ENCODE measurements around the gene SYT9.

SYT9 gene

DNA sequence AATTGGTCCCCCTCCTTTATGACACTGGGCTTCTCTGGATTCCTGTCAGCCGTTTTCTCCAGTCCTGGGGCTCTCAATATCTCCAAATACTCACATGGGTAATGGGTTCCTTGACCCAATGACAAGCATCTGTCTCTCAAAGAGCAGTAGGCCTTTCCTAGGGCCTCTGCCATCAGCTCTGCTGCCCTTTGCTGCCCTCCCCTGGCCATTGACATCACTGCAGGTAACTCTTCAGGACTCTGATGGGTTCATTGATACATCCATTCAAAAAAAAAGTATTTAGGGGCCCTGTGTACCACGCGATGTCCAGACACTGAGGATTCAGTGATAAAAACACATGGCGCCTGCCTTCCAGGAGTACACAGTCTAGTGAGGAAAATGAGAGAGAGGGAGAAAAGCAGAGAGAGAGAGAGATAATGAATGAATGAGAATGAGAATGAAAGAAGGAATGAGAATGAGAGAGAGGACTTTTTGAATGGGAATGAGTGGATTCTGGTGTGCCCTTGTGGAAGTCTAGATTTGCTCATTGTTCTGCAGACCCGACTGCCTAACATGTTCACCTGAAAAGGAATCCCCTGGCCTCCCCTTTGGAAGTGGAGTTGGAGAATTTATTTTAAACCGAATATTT lies 191.0 kb downstream of the SYT9 start:
- TF ChIP-seq ZNF274 (IDR thresholded peaks at IDR 0.05; ENCODE audit: low read depth, low read length): no peak
- no peak overlapping the region for H3K4me3 ChIP-seq (ENCODE audit: low read length)

DNA sequence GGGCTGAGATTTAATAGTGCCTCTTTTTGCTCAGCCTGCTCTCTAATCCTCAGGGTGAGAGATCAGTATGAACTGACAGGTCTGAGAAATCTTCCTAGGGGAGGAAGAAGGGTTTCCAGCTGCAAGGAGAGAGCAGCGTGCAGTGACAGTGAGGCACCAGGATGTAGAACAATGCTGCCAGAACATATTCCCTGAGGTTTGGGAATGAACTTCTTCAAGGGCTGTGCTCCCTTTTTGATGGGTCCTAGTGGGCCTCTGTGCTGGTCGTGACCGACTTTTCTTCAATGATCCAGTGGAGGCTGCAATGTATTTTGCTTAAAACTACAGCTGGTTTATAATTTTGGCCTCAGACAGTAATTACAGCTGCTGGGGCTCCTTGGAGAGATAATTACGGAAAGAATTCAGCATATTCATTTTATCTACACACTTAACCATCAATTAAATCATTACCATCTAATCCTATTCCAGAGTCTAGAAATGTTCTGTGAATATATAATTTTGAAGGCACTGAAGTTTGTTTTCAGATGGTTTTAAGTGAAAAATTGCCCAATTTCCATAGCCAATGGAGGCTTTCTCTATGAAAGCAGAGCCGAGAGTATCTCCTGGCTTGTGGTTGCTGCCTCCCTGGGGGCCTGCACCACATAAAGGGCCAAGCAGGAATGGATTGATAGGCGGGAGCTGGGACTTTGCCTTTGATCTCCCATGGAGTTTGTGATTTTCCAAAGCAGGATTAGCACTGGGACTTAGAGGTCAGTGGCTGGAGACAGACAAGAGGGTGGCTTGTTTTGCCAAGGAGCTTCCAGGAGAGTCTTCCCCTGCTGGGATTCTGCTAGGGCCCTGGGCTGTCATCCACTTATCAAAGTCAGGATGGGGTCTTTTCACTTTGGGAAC lies 192.6 kb downstream of the SYT9 start:
- no peak overlapping the region for H3K4me3 ChIP-seq (ENCODE audit: low read length)
- no peak for TF ChIP-seq ZNF274 (IDR thresholded peaks at IDR 0.05; ENCODE audit: low read depth, low read length)

DNA sequence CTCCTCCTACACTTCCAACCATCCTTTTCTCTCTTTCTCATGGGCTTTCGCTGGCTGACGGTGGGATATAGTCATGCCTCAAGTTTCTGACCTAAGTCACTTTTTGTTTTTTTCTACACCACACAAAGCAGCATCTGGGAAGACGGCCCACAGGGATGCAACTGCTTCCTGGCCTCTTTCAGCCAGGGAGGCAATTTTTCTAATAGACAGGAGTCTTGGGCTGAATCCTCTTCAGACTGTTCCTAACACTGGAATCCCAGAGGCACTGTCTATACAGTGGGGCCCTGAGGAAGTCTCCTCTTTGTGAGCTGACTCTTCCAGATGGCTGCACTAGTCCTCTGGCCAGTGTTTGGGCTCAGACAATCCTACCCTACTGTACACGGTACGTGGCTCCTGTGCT lies 193.9 kb downstream of the SYT9 start:
- H3K4me3 ChIP-seq (ENCODE audit: low read length): no peak overlapping the region
- TF ChIP-seq ZNF274 (IDR thresholded peaks at IDR 0.05; ENCODE audit: low read depth, low read length): no peak

DNA sequence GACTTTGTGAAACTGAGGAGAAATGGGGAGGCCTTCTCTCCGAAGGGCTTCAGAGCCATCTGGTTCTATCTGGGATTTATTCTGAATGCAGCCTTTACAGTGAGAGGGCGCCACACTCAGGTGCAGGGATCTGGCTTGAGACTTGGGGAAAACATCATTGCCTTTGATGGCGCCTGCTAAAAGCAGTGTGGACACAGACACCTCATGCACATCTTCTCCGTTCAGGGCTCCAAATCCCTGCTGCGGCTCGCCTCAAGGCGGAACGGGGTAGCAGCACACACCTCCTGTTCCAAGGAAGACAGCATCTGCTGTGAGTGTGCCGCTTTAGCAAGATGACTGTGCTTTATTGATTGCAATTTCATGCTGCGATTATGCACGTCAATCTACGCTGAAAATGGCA lies 196.5 kb downstream of the SYT9 start:
- H3K4me3 ChIP-seq (ENCODE audit: low read length): no peak overlapping the region
- no peak for TF ChIP-seq ZNF274 (IDR thresholded peaks at IDR 0.05; ENCODE audit: low read depth, low read length)

DNA sequence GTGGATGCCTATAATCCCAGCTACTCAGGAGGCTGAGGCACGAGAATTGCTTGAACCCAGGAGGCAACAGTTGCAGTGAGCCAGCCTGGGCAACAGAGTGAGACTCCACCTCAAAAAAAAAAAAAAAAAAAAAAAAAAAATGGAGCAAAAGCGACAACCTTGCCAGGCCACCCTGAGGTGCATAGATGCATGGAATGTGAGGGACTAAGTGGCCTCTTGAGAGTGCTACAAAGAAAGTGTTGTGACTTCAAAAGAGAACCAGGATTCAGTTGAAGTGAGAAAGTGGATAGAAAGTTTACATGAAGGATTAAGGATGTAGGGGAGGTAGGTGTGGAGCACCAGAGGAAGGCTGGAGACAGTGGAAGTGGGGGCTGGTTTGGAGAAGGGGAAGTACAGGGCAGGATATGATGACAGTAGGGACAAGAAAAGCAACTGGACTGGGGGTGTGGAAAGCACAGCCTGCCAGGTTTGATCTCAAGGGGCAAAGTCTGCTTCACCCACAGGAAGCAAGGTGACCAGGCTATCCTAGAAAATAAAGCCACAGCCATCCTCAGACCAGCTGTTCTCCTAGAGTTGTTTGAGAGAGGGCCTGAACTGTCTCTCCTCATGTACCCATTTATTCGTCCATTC lies 197.6 kb downstream of the SYT9 start:
- H3K4me3 ChIP-seq (ENCODE audit: low read length): no peak overlapping the region
- no peak for TF ChIP-seq ZNF274 (IDR thresholded peaks at IDR 0.05; ENCODE audit: low read depth, low read length)

DNA sequence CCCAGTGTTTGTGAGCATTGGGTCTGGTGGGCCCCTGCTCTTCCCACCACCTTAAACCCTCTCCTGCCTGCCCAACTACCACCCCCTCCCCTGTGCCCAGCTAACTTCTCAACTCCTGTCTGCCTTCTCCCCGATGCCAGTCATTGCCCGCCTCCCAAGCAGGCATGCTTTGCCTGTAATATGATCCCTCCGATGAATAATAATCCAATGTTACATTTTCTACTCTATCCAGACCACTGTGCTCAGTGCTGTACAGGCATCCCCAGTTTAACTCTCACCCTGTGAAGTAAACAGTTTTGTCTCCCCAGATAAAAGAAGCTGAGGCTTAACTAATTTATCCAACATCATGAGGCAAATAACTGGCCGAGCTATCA lies 198.1 kb downstream of the SYT9 start:
- TF ChIP-seq ZNF274 (IDR thresholded peaks at IDR 0.05; ENCODE audit: low read depth, low read length): no peak
- H3K4me3 ChIP-seq (ENCODE audit: low read length): no peak overlapping the region

DNA sequence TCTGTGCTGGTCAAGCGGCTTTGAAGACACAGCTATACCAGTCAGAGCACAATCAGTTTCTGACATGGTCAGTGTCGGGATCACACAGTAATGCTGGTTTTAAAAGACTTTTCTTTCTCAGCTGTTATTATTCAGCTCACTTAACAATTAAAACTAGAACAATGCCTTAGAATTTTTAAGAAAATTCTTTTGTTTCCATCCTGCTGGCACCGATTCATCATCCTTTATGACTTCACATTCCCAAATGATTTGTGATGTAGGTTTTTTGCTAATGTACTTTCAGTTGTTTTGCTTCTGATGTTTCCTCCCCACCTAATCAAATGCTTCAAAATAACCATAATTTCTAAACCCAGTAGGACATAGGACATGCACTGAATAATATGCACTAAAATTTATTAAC lies 199.1 kb downstream of the SYT9 start:
- H3K4me3 ChIP-seq (ENCODE audit: low read length): no peak overlapping the region
- no peak for TF ChIP-seq ZNF274 (IDR thresholded peaks at IDR 0.05; ENCODE audit: low read depth, low read length)

DNA sequence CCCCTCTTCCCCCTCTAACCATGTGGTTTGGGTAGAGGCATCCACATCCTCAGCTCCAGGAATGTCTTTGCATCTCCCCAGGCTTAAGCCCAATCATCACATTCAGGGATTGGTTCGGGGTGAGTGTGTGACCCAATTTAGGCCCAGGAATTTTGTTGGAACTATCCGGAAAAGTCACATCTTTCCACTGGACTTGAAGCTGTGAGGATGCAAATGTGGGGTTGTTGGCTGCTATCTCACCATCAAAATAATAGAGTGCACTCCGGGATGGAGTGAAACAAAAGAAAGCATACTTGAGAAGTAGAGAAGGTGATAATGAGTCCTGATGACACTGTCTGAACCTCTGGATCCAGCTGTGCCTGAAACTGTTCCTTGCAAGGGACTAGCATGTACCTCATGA lies 199.8 kb downstream of the SYT9 start:
- TF ChIP-seq ZNF274 (IDR thresholded peaks at IDR 0.05; ENCODE audit: low read depth, low read length): no peak
- no peak overlapping the region for H3K4me3 ChIP-seq (ENCODE audit: low read length)

DNA sequence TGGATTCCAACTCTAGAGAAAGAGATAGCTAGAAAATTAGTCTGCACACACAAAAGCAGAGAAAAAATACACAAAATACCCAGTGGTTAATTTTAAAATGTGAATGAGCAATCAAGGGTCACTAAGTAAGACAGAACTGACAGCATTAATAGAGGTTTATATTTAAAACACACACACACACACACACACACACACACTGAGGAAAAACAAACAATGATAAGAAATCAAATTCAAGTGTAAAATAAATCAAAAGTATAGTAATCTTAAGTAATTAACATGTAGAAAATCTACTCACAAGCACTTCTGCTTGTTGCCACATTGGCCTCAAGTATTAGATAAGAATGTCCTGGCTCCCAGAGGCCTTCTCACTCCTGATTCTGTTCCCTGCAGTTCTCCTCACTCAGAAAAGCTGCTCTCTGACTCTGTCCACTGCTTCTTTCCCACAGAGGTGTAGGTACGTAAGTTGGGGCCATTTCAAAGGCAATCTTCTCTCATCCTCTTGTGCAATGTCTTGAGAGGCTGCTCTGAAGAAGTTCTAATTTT lies 200.3 kb downstream of the SYT9 start:
- TF ChIP-seq ZNF274 (IDR thresholded peaks at IDR 0.05; ENCODE audit: low read depth, low read length): no peak
- no peak overlapping the region for H3K4me3 ChIP-seq (ENCODE audit: low read length)

DNA sequence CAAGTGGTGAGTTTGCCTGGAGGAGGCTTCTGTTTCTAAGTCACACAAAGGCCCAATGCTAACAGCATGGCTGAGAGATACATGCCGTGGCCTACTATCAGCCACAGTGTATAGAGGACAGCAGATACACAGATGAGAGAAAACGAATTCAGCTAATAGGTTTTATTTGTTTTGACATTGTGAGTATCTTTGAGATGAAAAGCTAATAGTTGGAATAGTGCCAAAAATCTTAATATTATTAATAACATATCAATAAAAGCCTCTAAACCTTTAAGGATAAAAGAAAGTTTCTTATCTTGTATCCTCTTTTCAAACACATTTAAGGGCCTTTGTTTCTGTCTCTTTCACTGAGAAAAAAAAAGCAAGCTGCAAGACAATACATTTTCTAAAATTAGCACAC lies 203.2 kb downstream of the SYT9 start:
- H3K4me3 ChIP-seq (ENCODE audit: low read length): no peak overlapping the region
- no peak for TF ChIP-seq ZNF274 (IDR thresholded peaks at IDR 0.05; ENCODE audit: low read depth, low read length)

DNA sequence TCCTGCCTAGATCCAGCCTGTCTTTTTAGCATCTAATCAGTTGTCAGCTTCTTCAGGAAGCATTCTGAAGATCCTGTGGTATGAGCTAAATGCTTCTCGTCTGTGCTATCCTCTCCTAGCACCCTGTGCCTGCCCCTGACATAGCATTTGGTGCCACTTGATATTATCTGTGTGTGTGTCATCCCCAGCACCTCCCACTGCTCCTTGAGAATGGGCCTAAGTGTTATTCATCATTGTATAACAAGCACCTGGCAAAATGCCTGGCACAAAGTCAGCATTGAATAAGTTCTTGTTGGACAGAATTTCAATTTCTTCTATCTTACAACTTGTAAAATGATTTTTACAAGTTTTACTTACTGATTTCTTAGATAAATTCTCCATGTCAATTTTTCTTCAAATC lies 205.5 kb downstream of the SYT9 start:
- TF ChIP-seq ZNF274 (IDR thresholded peaks at IDR 0.05; ENCODE audit: low read depth, low read length): no peak
- H3K4me3 ChIP-seq (ENCODE audit: low read length): no peak overlapping the region

DNA sequence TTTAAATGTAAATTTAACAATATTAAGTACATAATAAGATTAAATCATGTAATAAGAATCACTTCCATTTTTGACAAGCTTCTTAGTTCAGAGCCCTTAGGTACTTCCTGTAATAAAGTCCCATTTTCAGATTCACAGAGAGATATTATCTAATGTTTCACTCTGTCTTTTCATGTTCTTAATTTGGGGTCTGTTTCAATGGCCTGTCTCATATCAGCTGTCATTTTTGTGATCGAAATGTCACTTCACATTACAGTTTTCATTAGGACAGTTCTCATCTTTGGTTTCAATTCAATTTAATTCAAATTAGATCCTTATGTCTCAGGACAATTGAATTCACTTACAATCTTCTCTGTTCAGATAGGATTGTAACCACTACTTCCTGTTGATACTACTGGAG lies 211.0 kb downstream of the SYT9 start:
- TF ChIP-seq ZNF274 (IDR thresholded peaks at IDR 0.05; ENCODE audit: low read depth, low read length): no peak
- 0 out of 2 replicates have a peak overlapping the region, but pooled peaks have one; percentile 4 for H3K4me3 ChIP-seq (ENCODE audit: low read length)

DNA sequence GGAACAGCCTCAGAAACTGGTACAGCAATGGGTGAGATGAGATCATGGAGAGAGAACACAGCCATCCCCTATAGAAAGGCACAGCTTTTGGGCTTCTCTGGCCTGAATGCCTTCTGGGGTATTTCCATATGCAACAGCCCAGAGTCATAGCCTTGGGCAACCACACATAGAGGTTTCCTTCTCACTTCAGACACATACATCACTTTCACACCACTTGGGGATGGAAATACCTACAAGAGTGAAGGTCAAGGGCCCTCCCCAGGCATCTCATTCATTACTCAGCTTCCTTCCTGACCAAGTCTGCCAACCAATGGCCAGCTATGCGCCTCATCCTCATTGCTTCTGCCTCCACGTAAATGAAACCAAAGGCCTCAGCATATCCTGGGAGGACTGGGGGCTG lies 215.9 kb downstream of the SYT9 start:
- no peak for TF ChIP-seq ZNF274 (IDR thresholded peaks at IDR 0.05; ENCODE audit: low read depth, low read length)
- no peak overlapping the region for H3K4me3 ChIP-seq (ENCODE audit: low read length)

DNA sequence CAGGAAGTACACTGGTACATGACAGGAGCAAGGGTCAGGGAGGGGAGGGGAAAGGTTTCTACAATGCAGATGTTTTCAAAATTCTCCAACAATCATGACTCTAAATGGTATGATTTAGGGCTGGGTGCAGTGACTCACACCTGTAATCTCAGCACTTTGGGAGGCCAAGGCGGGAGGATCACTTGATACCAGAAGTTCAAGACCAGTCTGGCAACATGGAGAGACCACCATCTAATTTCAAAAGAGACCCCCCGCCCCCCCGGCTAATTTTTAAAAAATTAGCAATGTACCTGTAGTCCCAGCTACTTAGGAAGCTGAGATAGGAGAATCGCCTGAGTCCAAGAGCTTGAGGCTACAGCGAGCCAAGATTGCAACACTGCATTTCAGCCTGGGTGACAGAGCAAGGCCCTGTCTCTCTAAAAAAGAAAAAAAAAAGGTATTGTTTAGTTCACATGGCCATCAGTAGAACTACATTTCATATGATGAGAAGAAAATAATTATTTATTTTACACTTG lies 217.7 kb downstream of the SYT9 start:
- no peak for TF ChIP-seq ZNF274 (IDR thresholded peaks at IDR 0.05; ENCODE audit: low read depth, low read length)
- H3K4me3 ChIP-seq (ENCODE audit: low read length): no peak overlapping the region
